Osteocyte (in vitro differentiated cells): ENCODE results near the gene SPRN. TPM values are rescaled to one million over a fixed set of nuclear protein-coding genes. Genes with fewer than 3 reads are reported as not detected.
"Not testable (repeated sequence)": the region's sequence is repeated elsewhere in the genome, so short reads cannot be mapped to it uniquely, and the experiment has no call there.

Experiments used
- DNase-seq: peaks from one replicate; pipeline ENCODE4 v3.0.0; 2021; ENCODE audit warnings: mixed read lengths; ENCODE audit not compliant: unreplicated experiment; ENCODE audit errors: extremely low spot score
- H3K27ac Mint-ChIP-seq: one replicate; pipeline ENCODE4 v1.8.0; 2021; ENCODE audit warnings: mild to moderate bottlenecking, mixed read lengths; ENCODE audit not compliant: unreplicated experiment
- H3K27me3 Mint-ChIP-seq: one replicate; pipeline ENCODE4 v1.8.0; 2021; ENCODE audit warnings: mixed read lengths; ENCODE audit not compliant: unreplicated experiment
- H3K36me3 Mint-ChIP-seq: one replicate; pipeline ENCODE4 v1.8.0; 2021; ENCODE audit warnings: mixed read lengths; ENCODE audit not compliant: unreplicated experiment
- H3K4me1 Mint-ChIP-seq: one replicate; pipeline ENCODE4 v1.8.0; 2021; ENCODE audit warnings: mixed read lengths; ENCODE audit not compliant: unreplicated experiment
- H3K4me3 Mint-ChIP-seq: one replicate; pipeline ENCODE4 v1.8.0; 2021; ENCODE audit warnings: mild to moderate bottlenecking, moderate library complexity, mixed read lengths; ENCODE audit not compliant: unreplicated experiment
- H3K9me3 Mint-ChIP-seq: one replicate; pipeline ENCODE4 v1.8.0; 2021; ENCODE audit warnings: mixed read lengths; ENCODE audit not compliant: unreplicated experiment
- CTCF ChIP-seq: fragments of 200-600 bp; sonication (generic); IDR thresholded peaks from 2 replicates; pipeline ENCODE4 v1.5.0; 2021; ENCODE audit warnings: antibody characterized with exemption, mild to moderate bottlenecking, moderate library complexity
- total RNA-seq: library from RNA; stranded (reverse); gene quantifications from 2 replicates; pipeline ENCODE4 v1.2.1, GENCODE V29; 2021

Gene SPRN
- total RNA-seq, 1 donor from 2014 or later: 2.2 TPM

- Mint-ChIP-seq H3K36me3 (peaks cover 2% of the 10 kb centered on the region), H3K27me3 (no peaks in the 10 kb centered on the region), H3K4me1 (no peaks in the 10 kb centered on the region), H3K4me3 (no peak overlapping the region), H3K27ac (no peak overlapping the region), H3K9me3 (no peaks in the 10 kb centered on the region)
- no peak for DNase-seq
- no peak for TF ChIP-seq CTCF
Measured at GRCh38 chr10:133440633-133441285, 16.3 kb upstream of the SPRN start.

- H3K27ac Mint-ChIP-seq: no peak overlapping the region
- H3K27me3 Mint-ChIP-seq: no peaks in the 10 kb centered on the region
- peaks cover 2% of the 10 kb centered on the region for H3K36me3 Mint-ChIP-seq
- H3K9me3 Mint-ChIP-seq: no peaks in the 10 kb centered on the region
- no peak for DNase-seq
- no peaks in the 10 kb centered on the region for H3K4me1 Mint-ChIP-seq
- H3K4me3 Mint-ChIP-seq: no peak overlapping the region
- no peak for TF ChIP-seq CTCF
Measured at GRCh38 chr10:133439517-133440461, 15.4 kb upstream of the SPRN start.

- TF ChIP-seq CTCF: no peak
- H3K27ac Mint-ChIP-seq: no peak overlapping the region
Measured at GRCh38 chr10:133438711-133439273, 14.4 kb upstream of the SPRN start.

GRCh38 chr10:133432789-133433188, 8.4 kb upstream of the SPRN start:
- not testable (repeated sequence) for H3K27ac Mint-ChIP-seq, DNase-seq, H3K9me3 Mint-ChIP-seq, H3K36me3 Mint-ChIP-seq, H3K27me3 Mint-ChIP-seq, H3K4me1 Mint-ChIP-seq, H3K4me3 Mint-ChIP-seq

More at GRCh38 chr10:133438711-133439273, 14.4 kb upstream of the SPRN start:
- Mint-ChIP-seq H3K4me3 (no peak overlapping the region), H3K27me3 (no peaks in the 10 kb centered on the region), H3K4me1 (no peaks in the 10 kb centered on the region), H3K36me3 (peaks cover 2% of the 10 kb centered on the region), H3K9me3 (no peaks in the 10 kb centered on the region)
- DNase-seq: no peak

- H3K4me3 Mint-ChIP-seq, H3K4me1 Mint-ChIP-seq, H3K9me3 Mint-ChIP-seq, H3K27ac Mint-ChIP-seq, H3K36me3 Mint-ChIP-seq, DNase-seq, H3K27me3 Mint-ChIP-seq: not testable (repeated sequence)
Measured at GRCh38 chr10:133431888-133432613, 7.6 kb upstream of the SPRN start.

GRCh38 chr10:133429571-133429970, 5.1 kb upstream of the SPRN start:
- not testable (repeated sequence) for DNase-seq, H3K36me3 Mint-ChIP-seq, H3K27ac Mint-ChIP-seq, H3K4me3 Mint-ChIP-seq, H3K4me1 Mint-ChIP-seq, H3K9me3 Mint-ChIP-seq, H3K27me3 Mint-ChIP-seq

GRCh38 chr10:133424102-133424501, 323 bp downstream of the SPRN start:
- not testable (repeated sequence) for H3K4me1 Mint-ChIP-seq, H3K36me3 Mint-ChIP-seq, DNase-seq, H3K27me3 Mint-ChIP-seq, H3K4me3 Mint-ChIP-seq, H3K9me3 Mint-ChIP-seq, H3K27ac Mint-ChIP-seq
